Inflammatory macrophage (primary cell): ENCODE results near the gene SLC25A18.
"Not testable (repeated sequence)": the region's sequence is repeated elsewhere in the genome, so short reads cannot be mapped to it uniquely, and the experiment has no call there.

ENCODE experiments used
- DNase-seq, 2 donors: peaks; one replicate each; pipeline ENCODE4 v3.0.0-alpha.2; 2020 to 2022
- total RNA-seq, 18 experiments: gene quantifications; one replicate each; lab custom pipeline; 2026; ENCODE audit warnings: mixed read lengths in 6 of 18, inconsistent platforms in 2 of 18; lab: John Stamatoyannopoulos, UW

SLC25A18 gene, protein sequence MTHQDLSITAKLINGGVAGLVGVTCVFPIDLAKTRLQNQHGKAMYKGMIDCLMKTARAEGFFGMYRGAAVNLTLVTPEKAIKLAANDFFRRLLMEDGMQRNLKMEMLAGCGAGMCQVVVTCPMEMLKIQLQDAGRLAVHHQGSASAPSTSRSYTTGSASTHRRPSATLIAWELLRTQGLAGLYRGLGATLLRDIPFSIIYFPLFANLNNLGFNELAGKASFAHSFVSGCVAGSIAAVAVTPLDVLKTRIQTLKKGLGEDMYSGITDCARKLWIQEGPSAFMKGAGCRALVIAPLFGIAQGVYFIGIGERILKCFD
- total RNA-seq = 0 to 0.49 (median 0.02) reads per million in 18 experiments

DNA sequence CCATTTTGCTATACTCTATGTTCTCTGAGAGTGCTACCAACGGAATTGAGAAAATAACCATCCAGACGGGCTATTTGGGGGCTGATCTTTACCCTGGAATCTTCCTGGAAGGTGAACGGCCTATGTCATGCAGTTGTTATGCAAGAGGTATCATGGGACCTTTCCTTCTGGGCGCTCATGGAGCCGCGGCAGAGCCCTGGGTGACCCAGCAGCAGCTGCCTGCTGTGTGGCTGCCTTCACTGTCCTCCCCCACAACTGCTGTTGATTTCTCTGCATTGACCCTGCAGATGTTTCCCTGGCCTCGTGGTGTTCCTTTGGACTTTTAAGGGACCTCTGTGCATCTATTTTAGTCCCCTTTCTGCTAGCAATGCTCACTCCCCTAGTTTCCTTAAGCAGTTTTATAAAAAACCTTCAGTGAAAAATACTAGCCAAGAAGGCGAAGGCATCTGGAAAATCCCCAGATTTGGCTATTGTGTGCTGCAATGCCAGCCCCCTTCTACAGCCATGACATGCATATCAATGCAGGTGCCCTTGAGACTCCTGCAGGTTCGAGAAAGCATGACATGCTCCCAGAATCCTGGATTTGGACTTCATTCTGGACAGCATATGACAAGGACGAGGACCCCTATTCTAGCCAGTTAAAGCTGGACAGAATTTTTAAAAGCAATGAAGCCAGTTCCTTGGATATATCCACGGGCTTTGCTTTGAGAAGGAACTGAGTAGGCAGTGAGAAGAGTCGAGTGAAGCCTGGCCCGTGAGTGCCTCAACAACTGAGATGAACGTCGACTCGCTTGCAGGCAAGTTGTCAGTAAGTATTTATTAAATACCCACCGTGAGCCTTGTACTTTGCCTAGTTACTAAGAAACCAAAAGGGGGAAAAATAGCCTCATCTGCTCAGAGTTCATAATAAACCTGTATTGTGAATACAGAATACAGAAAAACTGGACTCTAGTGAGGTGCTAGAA lies at the start of gene SLC25A18:
Gene SLC25A18, plus strand, starts transcription at position 593 of the 965 bp plus-strand sequence. CDS start 16,447 bp downstream, outside the sequence.
- DNase-seq = peak; percentile 38 to 78

DNA sequence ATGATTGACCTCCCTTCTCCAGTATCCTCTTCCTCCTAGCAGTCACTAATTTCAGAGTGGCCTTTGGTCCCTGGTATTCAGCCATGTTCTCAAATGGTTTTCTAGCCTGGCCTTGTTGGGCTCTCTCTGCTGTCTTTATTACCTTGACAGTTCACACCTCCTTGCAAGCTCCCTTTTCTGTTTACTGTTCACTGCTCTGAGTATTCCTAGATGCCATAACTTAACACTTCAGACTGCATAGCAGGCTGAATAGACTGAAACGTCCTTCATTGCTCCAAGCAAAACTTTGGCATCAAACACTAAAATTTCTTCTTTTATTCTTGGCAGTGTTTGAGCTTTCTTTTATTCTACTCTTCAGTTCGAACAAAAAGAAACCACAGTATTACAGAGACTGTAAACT lies 49.7 kb upstream of the SLC25A18 start:
- no peak for DNase-seq

DNA sequence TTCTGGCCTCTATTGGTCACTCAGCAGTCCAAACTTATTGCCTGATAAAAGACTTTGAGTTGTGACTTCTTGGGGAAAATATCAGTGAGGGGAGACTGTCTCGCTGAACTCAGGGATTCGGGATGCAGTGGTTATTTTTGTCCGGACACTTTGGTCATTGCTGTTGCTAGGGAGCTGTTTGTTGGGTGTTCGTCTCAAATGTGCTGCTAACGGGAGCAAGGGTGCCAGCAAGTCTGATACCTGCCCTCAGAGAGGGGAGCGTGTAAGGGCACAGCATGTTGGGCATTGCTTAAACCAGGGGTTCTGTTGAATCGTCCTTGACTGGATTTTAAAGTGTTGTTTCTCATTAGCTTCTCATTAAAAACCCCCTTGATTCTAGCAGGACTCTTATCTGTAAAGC lies 49.2 kb upstream of the SLC25A18 start:
- no peak for DNase-seq

DNA sequence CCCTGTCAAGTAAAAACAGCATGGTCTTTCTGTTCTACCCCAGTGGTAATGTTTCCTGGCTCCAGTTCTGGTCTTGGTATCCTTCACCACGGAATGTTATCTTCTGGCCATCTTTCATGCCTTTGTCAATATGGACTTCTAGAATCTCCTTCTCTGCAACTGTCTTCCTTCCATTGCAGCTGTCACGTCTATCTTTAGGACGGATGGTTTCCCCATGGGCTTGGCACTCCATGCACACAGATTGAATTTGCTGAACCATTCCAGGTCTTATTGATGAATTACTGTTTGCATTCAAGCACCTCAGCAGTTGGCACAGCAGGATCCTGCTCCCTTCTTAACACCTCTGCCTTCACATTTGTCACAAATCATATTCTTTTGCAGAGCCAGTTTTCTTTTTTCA lies 44.9 kb upstream of the SLC25A18 start:
- no peak for DNase-seq

DNA sequence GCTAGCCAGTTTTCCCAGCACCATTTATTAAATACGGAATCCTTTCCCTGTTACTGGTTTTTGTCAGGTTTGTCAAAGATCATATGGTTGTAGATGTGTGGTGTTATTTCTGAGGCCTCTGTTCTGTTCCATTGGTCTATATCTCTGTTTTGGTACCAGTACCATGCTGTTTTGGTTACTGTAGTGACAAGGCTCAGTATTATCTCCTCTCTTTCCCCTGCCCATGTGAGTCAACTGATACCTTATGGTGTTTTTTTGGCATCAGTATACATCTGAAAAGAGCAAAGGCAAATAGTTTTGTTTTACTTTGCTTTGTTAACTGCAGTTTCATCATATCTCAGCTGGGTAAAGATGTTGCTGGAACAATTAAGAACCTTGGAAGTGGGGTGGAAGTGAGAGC lies 41.3 kb upstream of the SLC25A18 start:
- not testable (repeated sequence) for DNase-seq

DNA sequence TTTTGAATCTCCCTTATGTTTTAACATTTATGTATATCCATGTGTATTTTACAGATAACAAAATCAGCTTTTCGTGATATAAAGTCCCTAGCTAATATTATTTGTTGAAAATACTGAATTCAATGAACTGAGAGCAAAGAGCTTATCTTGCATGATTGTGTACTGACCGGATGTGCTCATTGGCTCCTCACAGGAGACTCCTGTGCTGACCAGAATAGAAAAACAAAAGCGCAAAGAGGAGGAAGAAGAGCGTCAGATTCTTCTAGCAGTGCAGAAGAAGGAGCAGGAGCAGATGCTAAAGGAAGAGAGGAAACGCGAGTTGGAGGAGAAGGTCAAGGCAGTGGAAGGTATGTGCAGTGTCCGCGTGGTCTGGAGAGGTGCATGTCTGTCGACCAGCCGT lies 39.4 kb upstream of the SLC25A18 start:
- DNase-seq = no peak

DNA sequence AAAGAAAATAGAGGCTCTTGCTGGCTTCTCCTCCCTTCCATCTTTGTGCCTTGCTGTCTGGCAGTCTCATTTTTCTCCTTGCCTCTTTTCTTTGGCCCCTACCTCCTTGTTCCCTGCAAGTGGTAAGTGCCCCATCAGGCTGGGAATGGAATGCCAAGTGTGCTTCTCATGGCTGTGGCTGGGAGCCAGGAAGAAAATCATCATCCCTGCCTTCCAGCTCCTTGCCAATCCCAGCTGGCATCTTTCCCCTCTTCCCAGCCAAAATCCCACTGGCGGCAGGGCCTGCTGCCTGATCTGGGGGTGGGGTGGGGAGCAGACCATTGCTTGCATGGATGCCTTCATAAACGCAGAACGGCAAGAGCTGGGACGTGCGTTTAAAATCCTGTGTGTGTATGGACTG lies 27.0 kb upstream of the SLC25A18 start:
- no peak for DNase-seq

DNA sequence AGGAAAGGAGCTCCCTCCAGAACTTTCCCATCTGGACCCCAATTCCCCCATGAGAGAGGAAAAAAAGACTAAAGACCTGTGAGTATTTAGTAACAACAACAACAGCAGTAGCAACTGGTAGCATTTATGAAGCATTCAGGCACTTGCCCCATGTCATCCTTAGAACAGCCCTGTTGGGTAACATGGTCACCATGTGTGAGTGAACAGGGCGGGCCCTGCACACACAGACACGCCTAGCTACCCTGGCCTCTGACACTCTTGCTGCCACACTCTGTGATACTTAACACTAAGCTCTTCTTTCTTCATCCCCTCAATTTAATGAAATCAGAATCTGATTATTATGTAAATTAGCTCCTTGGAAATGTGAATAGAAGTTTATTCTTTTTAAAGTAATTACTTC lies 26.1 kb upstream of the SLC25A18 start:
- no peak for DNase-seq

DNA sequence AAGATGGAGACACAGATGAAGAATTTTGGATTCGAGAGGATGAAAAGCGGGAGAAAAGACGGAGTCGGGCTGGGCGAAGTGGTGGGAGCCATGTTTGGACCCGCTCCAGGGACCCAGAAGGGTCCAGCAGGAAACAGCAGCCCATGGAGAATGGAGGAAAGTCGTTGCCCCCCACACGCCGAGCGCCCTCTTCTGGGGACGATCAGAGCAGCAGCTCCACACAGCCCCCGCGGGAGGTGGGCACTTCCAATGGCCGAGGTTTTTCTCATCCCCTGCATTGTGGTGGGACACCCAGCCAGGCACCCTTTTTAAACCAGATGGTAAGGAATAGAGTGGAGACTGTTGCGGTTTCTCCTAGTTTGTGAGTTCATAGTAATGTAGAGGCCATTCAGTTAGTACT lies 22.8 kb upstream of the SLC25A18 start:
- DNase-seq = no peak

DNA sequence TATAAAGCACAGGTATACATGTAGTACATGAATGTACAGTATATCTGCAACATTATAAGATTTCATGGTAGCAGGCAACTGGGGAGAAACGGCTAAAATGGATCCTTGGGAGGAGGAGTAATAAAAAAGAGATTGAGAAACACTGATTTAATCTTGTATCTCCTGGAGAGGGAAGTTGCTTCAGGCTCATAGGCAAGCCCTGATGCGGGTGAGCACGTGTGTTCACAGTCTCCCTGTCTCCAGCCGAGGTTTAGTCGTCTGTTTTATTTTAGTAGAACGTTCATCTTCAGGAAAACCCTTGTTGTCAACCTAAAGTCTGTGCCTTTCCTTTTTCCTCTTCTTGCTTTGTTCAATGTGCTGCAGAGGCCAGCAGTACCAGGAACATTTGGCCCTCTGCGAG lies 21.8 kb upstream of the SLC25A18 start:
- DNase-seq = no peak

DNA sequence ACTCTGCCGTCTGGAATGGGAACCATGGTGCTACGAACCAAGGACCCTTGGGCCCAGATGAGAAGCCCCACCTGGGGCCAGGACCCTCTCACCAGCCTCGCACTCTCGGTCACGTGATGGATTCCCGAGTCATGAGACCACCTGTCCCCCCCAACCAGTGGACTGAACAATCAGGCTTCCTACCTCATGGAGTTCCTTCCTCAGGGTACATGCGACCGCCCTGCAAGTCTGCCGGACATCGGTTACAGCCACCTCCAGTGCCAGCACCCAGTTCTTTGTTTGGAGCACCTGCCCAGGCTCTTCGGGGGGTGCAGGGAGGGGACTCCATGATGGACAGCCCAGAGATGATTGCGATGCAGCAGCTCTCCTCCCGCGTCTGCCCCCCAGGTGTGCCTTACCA lies 20.8 kb upstream of the SLC25A18 start:
- DNase-seq = no peak

DNA sequence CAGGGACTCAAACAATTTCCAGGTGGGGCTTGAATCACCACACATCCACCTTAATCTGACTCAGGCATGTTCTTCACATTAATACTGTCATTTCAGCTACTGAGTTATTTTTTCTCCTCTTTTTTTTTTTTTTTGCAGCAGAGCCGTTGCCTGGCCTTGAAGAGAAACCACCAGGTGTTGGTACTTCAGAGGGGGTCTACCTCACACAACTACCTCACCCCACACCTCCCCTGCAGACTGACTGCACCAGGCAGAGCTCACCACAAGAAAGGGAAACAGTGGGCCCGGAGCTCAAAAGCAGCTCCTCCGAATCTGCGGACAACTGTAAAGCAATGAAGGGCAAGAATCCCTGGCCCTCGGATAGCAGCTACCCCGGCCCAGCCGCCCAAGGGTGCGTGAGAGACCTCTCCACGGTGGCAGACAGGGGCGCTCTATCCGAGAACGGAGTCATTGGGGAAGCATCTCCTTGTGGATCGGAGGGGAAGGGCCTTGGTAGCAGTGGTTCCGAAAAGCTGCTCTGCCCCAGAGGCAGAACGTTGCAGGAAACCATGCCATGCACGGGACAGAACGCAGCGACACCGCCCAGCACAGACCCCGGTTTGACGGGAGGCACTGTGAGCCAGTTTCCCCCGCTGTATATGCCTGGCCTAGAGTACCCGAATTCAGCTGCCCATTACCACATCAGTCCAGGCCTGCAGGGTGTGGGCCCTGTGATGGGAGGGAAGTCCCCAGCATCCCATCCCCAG lies 15.1 kb upstream of the SLC25A18 start:
- DNase-seq = no peak

DNA sequence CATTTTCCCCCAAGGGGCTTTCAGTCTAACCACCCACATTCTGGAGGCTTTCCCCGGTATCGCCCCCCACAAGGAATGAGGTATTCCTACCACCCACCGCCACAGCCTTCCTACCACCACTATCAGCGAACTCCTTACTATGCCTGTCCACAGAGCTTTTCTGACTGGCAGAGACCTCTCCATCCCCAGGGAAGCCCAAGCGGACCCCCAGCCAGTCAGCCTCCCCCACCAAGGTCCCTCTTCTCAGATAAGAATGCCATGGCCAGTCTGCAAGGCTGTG lies 14.6 kb upstream of the SLC25A18 start:
- no peak for DNase-seq

DNA sequence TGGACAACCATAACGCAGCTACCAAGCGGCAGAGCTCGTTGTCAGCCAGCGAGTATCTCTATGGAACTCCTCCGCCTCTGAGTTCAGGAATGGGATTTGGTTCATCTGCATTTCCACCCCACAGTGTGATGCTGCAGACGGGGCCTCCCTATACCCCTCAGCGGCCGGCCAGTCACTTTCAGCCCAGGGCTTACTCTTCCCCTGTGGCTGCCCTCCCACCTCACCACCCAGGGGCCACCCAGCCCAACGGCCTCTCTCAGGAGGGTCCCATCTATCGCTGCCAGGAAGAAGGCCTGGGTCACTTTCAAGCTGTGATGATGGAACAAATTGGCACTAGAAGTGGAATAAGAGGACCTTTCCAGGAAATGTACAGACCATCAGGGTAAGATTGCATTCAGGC lies 14.1 kb upstream of the SLC25A18 start:
- DNase-seq = no peak

DNA sequence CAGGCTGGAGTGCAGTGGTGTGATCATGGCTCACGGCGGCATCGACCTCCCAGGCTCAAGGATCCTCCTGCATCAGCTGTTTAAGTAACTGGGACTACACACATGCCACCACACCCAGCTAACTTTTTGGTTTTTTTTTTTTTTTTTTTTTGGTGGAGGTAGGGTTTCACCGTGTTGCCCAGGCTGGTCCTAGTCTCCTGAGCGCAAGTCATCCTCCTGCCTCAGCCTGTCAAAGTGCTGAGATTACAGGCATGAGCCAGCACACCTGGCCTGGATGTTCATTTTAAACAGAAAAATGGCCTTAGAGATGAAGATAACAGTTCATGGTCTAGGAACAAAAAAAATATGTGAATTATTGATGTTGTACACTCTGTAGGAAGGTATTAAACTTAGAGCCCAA lies 13.6 kb upstream of the SLC25A18 start:
- DNase-seq = no peak

DNA sequence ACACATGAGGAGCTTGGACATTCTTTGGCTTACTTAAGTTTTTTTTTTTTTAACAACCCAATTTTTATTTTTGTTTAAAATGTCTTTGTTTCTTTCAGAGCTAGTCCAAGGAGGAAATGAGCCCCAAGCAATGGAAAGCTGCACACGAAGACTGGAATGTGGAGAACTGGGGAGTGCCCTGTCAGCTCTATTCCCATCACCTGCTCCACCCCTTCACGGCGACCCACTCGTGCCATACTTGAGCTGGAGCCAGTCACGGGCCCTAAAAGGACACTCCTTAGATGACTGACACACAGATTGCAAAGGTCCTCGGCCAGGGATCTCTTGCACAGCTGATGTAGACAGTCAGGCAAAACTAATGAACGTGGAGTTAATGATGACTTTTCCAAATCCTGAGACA lies 10.6 kb upstream of the SLC25A18 start:
- DNase-seq = no peak

DNA sequence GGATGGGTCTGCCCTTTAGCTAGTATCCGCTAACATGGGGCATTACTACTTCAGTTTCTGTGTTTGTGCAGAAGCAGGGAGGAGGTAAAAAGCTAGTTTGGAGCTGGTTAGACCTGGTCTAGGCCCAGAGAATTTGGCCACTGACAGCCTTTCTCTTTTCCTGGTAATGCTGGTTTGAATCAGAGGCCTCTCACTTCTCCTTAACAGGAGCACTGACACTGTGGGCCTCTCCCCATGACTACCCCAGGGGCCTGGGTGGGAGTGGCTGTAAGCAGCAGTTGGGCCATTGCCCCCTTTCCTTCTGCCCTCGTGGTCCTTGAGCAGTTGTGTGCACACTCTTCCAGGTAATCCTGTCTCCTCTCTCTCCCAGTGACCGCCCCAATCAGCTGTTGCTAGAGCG lies 8.5 kb upstream of the SLC25A18 start:
- no peak for DNase-seq

DNA sequence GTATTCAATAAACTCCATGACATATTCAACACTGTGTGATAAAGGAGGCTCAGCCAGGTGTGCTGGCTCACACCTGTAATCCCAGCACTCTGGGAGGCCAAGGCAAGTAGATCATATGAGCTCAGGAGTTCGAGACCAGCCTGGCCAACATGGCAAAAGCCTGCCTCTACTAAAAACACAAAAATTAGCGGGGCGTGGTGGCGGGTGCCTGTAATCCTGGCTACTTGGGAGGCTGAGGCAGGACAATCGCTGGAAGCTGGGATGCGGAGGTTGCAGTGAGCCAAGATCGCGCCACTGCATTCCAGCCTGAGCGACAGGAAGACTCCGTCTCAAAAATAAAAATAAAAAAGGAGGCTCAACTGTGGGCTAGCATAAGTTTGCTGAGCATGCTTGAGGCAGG lies 4.1 kb upstream of the SLC25A18 start:
- no peak for DNase-seq

DNA sequence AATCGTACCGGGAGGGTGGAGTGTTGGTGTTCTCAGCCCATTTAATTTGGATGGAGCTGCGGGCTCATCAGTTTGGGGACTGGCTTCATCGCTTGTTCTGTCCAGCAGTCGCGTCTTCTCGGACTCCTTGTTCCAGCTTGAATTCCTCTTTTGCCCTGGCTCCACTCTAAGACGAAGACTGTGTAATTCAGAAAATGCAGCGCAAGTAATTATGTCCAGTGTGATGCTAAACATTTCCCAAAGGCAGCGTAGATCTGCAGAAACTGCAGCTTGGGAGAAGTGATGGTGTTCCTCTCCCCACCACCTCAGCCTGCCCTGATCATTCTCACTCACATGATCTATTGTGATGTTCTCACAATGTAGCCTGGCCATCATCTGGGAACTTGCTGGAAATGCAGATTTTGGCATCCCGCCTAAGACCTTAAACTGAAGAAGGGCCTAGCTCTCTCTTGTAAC lies 666 bp downstream of the SLC25A18 start:
- DNase-seq = no peak

DNA sequence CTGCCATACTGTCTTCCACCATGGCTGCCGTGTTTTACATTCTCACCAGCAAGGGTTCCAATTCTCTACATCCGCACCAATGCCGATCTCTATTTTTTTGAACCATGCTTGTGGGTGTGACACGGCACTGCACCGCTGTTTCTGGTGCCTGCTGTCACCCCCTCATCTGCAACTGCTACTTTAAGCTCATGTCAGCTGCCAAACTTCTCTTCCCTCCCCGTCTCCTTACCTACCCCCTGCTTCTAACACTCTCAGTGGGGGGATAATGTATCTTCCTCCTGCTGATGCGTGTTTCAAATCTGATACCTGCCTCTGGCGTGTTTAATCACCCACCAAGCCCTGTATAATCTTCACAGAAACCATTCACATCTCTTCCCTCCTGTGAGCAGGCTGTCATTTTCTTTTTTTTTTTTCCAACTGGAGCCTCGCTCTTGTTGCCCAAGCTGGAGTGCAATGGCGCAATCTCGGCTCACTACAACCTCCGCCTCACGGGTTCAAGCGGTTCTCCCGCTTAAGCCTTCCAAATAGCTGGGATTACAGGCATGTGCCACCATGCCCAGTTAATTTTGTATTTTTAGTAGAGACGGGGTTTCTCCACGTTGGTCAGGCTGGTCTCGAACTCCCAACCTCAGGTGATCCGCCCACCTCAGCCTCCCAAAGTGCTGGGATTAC lies 2.9 kb downstream of the SLC25A18 start:
- not testable (repeated sequence) for DNase-seq

DNA sequence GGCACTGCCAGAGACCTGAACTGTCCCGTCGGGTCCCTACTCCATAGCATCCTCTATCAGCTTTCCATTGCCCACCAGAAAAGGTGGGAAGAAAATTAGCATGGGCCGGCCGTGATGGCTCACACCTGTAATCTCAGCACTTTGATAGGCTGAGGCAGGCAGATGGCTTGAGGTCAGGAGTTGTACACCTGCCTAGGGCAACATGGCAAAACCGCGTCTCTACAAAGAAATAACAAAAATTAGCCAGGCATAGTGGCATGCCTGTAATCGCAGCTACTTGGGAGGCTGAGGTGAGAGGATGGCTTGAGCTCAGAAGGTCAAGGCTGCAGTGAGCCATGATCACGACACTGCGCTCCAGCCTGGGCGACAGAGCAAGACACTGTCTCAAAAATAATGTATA lies 3.5 kb downstream of the SLC25A18 start:
- DNase-seq = no peak

DNA sequence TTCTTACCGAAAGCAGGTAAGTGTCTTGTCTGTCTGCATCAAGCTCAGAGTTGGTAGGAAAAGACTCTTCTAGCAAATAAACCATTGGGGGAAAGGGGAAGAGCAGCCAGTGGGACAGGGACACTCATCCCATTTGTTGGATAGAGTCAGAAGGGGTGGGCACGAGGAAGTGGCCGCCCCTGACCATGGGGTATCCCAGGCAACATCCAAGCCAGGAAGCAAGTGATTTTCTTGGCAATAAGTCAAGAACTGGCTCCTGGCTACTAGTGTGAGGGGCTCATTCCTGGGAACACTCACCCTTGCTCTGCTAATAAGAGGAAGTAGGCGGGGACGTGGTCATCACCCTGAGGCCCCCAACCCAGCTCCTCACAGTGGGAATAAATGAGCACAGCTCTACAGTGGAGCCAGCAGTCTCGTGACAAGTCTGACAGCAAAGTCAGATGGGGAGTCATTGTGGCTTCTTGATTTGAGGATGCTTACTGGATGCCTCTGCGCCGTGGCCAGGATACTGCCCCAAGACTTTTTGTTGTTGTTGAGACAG lies 6.7 kb downstream of the SLC25A18 start:
- DNase-seq = peak in 1 of 2 donors; percentile 3
